ENCODE measurements around the gene ZSWIM3.

DNA sequence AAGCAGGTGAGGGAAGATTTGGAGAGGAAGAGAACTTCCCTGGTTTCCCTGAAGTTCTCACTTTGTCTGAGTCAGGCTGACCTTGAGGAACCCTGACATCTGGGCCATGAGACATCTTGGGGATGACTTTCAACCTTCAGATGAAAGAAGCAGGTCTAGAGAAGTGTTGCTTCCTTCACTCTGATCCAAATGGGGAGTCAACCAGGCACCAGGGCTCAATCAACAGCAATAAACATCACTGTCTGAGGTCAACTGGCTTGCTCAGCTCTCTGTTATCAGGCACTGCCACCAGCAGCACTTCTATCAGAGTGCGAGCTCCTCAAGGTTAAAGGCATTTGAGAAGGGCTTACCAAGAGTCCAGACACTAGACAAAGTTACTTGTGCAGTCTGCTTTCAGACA, 6.5 kb upstream of the ZSWIM3 start:
- TF ChIP-seq, protein P1, sequence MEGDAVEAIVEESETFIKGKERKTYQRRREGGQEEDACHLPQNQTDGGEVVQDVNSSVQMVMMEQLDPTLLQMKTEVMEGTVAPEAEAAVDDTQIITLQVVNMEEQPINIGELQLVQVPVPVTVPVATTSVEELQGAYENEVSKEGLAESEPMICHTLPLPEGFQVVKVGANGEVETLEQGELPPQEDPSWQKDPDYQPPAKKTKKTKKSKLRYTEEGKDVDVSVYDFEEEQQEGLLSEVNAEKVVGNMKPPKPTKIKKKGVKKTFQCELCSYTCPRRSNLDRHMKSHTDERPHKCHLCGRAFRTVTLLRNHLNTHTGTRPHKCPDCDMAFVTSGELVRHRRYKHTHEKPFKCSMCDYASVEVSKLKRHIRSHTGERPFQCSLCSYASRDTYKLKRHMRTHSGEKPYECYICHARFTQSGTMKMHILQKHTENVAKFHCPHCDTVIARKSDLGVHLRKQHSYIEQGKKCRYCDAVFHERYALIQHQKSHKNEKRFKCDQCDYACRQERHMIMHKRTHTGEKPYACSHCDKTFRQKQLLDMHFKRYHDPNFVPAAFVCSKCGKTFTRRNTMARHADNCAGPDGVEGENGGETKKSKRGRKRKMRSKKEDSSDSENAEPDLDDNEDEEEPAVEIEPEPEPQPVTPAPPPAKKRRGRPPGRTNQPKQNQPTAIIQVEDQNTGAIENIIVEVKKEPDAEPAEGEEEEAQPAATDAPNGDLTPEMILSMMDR (IDR thresholded peaks at IDR 0.05; ENCODE audit: low read depth, low read length, missing input control): no peak
- no peak for TF ChIP-seq EGR1 (IDR thresholded peaks at IDR 0.05; ENCODE audit: low read depth in 2 of 2)
- TF ChIP-seq, protein P2, sequence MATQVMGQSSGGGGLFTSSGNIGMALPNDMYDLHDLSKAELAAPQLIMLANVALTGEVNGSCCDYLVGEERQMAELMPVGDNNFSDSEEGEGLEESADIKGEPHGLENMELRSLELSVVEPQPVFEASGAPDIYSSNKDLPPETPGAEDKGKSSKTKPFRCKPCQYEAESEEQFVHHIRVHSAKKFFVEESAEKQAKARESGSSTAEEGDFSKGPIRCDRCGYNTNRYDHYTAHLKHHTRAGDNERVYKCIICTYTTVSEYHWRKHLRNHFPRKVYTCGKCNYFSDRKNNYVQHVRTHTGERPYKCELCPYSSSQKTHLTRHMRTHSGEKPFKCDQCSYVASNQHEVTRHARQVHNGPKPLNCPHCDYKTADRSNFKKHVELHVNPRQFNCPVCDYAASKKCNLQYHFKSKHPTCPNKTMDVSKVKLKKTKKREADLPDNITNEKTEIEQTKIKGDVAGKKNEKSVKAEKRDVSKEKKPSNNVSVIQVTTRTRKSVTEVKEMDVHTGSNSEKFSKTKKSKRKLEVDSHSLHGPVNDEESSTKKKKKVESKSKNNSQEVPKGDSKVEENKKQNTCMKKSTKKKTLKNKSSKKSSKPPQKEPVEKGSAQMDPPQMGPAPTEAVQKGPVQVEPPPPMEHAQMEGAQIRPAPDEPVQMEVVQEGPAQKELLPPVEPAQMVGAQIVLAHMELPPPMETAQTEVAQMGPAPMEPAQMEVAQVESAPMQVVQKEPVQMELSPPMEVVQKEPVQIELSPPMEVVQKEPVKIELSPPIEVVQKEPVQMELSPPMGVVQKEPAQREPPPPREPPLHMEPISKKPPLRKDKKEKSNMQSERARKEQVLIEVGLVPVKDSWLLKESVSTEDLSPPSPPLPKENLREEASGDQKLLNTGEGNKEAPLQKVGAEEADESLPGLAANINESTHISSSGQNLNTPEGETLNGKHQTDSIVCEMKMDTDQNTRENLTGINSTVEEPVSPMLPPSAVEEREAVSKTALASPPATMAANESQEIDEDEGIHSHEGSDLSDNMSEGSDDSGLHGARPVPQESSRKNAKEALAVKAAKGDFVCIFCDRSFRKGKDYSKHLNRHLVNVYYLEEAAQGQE (IDR thresholded peaks at IDR 0.05): no peak
- TF ChIP-seq, protein P3, sequence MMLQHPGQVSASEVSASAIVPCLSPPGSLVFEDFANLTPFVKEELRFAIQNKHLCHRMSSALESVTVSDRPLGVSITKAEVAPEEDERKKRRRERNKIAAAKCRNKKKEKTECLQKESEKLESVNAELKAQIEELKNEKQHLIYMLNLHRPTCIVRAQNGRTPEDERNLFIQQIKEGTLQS (IDR thresholded peaks at IDR 0.05): no peak
- no peak for TF ChIP-seq YY1 (IDR thresholded peaks at IDR 0.05)

All from liver (tissue), 3 donors.